GM12865 (cell line): ENCODE data around the gene ACTG1.

Source experiments
- DNase-seq: peaks from one replicate; pipeline ENCODE4 v3.0.0; 2010; ENCODE audit warnings: low read depth
- H3K4me3 ChIP-seq: 2 replicates; pipeline ENCODE4 v1.5.1; 2011; ENCODE audit warnings: mild to moderate bottlenecking, low read depth, low read length, control low read depth
- TF ChIP-seq, protein P1 (sequence below): IDR thresholded peaks from 2 replicates; pipeline ENCODE4 v1.5.1; 2011; ENCODE audit warnings: low read length, control low read depth, low read depth, inconsistent platforms; ENCODE audit not compliant: insufficient read depth; ENCODE audit errors: missing control alignments

ACTG1 gene

GRCh38 chr17:81514739-81515529 is 2.3 kb upstream of the ACTG1 start:
- H3K4me3 ChIP-seq, result peak overlapping the region; percentile 90
- TF ChIP-seq, protein P1, sequence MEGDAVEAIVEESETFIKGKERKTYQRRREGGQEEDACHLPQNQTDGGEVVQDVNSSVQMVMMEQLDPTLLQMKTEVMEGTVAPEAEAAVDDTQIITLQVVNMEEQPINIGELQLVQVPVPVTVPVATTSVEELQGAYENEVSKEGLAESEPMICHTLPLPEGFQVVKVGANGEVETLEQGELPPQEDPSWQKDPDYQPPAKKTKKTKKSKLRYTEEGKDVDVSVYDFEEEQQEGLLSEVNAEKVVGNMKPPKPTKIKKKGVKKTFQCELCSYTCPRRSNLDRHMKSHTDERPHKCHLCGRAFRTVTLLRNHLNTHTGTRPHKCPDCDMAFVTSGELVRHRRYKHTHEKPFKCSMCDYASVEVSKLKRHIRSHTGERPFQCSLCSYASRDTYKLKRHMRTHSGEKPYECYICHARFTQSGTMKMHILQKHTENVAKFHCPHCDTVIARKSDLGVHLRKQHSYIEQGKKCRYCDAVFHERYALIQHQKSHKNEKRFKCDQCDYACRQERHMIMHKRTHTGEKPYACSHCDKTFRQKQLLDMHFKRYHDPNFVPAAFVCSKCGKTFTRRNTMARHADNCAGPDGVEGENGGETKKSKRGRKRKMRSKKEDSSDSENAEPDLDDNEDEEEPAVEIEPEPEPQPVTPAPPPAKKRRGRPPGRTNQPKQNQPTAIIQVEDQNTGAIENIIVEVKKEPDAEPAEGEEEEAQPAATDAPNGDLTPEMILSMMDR, result no peak
- DNase-seq, result peak; percentile 91

DNA sequence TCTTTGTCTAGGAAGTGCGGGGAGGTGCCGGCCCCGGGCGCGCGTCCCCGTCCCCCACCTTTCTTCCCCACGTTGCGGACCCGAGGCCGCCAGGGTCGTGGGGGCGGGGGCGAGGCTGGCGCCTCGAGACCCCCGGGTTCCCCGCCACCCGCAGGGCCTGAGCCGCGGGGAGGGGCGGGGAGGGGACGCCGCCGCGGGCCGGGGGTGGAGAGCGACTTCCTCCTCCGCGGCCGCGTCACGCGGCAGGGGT is 1.8 kb upstream of the ACTG1 start:
- peak overlapping the region; percentile 89 for H3K4me3 ChIP-seq
- no peak for DNase-seq
- TF ChIP-seq, protein P1, result no peak

- TF ChIP-seq, protein P1, result no peak
- peak overlapping the region; percentile 89 for H3K4me3 ChIP-seq
- DNase-seq, result peak; percentile 65
These were observed 1.3 kb upstream of the ACTG1 start for GRCh38 chr17:81513753-81514488.

- peak overlapping the region; percentile 89 for H3K4me3 ChIP-seq
- DNase-seq, result peak; percentile 85
- TF ChIP-seq, protein P1, result no peak
These were observed 763 bp upstream of the ACTG1 start for GRCh38 chr17:81513372-81513752.

- TF ChIP-seq, protein P1, result no peak
- H3K4me3 ChIP-seq, result peak overlapping the region; percentile 89
- no peak for DNase-seq
These were observed 616 bp downstream of the ACTG1 start for GRCh38 chr17:81511804-81512561.

DNA sequence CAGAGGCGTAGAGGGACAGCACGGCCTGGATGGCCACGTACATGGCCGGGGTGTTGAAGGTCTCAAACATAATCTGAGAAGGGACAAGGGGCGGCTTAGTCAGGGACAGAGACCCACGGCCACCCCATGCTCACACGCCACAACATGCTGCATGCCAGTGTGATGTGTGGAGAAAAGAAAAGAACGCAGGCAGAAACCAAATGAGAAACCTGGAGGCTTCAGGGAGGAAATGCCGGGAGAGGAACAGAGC is 1.1 kb downstream of the ACTG1 start:
- TF ChIP-seq, protein P1, result no peak
- DNase-seq, result no peak

More for the DNA sequence above, 1.1 kb downstream of the ACTG1 start:
- H3K4me3 ChIP-seq, result peak overlapping the region; percentile 89
